ENCODE results near the gene MTMR3.

DNA sequence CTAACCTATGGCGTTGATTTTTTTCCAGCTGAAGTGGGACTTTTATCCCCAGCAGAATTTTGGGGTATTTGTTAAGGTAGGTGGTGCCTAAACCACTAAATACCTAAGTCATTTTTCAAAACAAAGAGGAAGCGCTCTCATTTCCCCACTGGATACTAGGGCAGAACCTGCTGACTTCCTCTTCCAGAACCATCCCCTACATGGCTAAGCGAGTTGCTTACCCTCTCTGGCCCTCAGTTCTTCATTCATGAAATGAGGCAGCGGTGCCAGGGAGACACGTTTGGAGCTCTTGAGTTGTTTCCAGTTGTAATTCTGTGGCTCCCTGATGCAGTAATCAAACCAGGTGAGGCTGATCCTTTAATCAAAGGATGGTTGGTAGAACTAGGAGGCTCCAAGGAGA, 10.0 kb upstream of the MTMR3 start:
- TF ChIP-seq, protein P1, sequence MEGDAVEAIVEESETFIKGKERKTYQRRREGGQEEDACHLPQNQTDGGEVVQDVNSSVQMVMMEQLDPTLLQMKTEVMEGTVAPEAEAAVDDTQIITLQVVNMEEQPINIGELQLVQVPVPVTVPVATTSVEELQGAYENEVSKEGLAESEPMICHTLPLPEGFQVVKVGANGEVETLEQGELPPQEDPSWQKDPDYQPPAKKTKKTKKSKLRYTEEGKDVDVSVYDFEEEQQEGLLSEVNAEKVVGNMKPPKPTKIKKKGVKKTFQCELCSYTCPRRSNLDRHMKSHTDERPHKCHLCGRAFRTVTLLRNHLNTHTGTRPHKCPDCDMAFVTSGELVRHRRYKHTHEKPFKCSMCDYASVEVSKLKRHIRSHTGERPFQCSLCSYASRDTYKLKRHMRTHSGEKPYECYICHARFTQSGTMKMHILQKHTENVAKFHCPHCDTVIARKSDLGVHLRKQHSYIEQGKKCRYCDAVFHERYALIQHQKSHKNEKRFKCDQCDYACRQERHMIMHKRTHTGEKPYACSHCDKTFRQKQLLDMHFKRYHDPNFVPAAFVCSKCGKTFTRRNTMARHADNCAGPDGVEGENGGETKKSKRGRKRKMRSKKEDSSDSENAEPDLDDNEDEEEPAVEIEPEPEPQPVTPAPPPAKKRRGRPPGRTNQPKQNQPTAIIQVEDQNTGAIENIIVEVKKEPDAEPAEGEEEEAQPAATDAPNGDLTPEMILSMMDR (IDR thresholded peaks at IDR 0.05): no peak
- TF ChIP-seq EZH2 (IDR thresholded peaks at IDR 0.05): no peak

Measured in neural progenitor cell (in vitro differentiated cells).